ENCODE results near the gene SLC35E1.

Gene SLC35E1

DNA sequence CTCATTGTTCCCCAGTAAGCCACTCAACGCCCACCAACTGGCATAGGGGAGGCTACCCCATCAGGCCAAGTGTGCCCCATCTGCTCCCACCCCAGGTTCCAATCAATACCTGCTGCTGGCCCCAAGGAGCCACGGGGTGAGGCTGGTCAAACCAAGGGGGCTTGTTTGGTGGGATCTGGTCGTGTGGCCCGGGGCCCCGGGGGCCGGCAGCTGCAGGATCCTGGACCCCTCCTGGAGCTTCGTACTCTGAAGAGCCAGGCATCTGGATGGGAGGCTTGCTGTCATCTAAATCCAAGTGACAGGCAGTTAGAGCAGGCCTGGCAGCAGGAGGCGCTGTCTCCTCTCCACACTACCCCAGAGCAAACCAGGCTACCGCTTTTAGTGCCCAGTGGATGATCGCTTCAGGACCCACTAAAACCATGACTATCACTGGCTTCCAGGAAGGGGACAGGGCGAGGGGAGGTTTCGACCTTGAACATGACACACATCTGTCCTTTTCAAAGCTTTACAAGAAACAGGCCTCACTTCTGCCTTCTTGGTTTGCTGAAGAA lies 44.2 kb downstream of the SLC35E1 start:
- DNase-seq (ENCODE audit: low read depth in 1 of 2, low spot score in 1 of 2) = peak in 1 of 2 experiments; percentile 30
- TF ChIP-seq, protein P1, sequence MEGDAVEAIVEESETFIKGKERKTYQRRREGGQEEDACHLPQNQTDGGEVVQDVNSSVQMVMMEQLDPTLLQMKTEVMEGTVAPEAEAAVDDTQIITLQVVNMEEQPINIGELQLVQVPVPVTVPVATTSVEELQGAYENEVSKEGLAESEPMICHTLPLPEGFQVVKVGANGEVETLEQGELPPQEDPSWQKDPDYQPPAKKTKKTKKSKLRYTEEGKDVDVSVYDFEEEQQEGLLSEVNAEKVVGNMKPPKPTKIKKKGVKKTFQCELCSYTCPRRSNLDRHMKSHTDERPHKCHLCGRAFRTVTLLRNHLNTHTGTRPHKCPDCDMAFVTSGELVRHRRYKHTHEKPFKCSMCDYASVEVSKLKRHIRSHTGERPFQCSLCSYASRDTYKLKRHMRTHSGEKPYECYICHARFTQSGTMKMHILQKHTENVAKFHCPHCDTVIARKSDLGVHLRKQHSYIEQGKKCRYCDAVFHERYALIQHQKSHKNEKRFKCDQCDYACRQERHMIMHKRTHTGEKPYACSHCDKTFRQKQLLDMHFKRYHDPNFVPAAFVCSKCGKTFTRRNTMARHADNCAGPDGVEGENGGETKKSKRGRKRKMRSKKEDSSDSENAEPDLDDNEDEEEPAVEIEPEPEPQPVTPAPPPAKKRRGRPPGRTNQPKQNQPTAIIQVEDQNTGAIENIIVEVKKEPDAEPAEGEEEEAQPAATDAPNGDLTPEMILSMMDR (IDR thresholded peaks at IDR 0.05; ENCODE audit: insufficient read depth, low read length) = peak; percentile 55
- TF ChIP-seq, protein P2, sequence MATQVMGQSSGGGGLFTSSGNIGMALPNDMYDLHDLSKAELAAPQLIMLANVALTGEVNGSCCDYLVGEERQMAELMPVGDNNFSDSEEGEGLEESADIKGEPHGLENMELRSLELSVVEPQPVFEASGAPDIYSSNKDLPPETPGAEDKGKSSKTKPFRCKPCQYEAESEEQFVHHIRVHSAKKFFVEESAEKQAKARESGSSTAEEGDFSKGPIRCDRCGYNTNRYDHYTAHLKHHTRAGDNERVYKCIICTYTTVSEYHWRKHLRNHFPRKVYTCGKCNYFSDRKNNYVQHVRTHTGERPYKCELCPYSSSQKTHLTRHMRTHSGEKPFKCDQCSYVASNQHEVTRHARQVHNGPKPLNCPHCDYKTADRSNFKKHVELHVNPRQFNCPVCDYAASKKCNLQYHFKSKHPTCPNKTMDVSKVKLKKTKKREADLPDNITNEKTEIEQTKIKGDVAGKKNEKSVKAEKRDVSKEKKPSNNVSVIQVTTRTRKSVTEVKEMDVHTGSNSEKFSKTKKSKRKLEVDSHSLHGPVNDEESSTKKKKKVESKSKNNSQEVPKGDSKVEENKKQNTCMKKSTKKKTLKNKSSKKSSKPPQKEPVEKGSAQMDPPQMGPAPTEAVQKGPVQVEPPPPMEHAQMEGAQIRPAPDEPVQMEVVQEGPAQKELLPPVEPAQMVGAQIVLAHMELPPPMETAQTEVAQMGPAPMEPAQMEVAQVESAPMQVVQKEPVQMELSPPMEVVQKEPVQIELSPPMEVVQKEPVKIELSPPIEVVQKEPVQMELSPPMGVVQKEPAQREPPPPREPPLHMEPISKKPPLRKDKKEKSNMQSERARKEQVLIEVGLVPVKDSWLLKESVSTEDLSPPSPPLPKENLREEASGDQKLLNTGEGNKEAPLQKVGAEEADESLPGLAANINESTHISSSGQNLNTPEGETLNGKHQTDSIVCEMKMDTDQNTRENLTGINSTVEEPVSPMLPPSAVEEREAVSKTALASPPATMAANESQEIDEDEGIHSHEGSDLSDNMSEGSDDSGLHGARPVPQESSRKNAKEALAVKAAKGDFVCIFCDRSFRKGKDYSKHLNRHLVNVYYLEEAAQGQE (IDR thresholded peaks at IDR 0.05; ENCODE audit: insufficient replicate concordance, low read depth) = no peak
- TF ChIP-seq SPI1 (IDR thresholded peaks at IDR 0.05; ENCODE audit: borderline replicate concordance, low read depth) (no peak), POLR2AphosphoS5 (IDR thresholded peaks at IDR 0.05; ENCODE audit: low read depth) (peak; percentile 39; the same call in 1 of the 2 replicates), GABPA (IDR thresholded peaks at IDR 0.05; ENCODE audit: low read depth) (no peak)
- Histone ChIP-seq H3K27me3 (ENCODE audit: insufficient read depth, poor library complexity, severe bottlenecking) (no peaks in the 10 kb centered on the region), H3K4me3 (replicated peaks; ENCODE audit: insufficient read depth, low read length) (no peak overlapping the region), H3K27ac (replicated peaks) (no peak overlapping the region)

DNA sequence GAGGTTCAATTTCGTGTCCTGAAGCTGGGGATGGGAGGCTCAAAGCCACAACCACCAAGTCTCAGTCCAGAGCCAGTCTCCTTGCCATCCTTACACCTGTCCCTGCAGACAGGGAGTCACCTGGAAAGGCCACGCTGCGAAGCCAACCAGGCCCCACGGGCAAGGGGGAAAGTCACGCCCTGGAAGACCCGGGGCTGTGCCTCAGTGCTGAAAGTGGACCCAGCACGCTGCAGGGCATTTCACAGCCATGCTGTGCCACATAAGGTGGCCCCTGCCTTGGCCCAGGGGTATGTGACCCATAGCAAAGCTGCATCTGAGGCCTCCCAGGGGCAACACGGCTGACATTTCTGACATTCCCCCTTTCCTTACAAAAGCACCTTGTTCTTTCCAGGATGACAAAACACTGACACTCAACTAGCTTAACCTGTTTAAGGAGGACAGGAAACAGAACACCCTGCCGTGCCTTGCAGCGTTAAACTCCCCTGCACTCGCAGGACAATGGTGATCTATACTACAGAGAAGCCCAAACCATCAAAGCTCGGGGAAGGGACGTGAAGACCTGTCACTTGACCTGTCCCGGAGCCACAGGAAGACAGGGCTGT lies 44.8 kb downstream of the SLC35E1 start:
- DNase-seq (ENCODE audit: low read depth in 1 of 2, low spot score in 1 of 2) = no peak
- Histone ChIP-seq H3K27me3 (ENCODE audit: insufficient read depth, poor library complexity, severe bottlenecking) (no peaks in the 10 kb centered on the region), H3K4me3 (replicated peaks; ENCODE audit: insufficient read depth, low read length) (no peak overlapping the region), H3K27ac (replicated peaks) (no peak overlapping the region)
- no peak for TF ChIP-seq POLR2AphosphoS5 (IDR thresholded peaks at IDR 0.05; ENCODE audit: low read depth)
- TF ChIP-seq, protein P2 (IDR thresholded peaks at IDR 0.05; ENCODE audit: insufficient replicate concordance, low read depth) = no peak
- TF ChIP-seq GABPA (IDR thresholded peaks at IDR 0.05; ENCODE audit: low read depth) = no peak
- TF ChIP-seq, protein P1 (IDR thresholded peaks at IDR 0.05; ENCODE audit: insufficient read depth, low read length) = no peak
- no peak for TF ChIP-seq SPI1 (IDR thresholded peaks at IDR 0.05; ENCODE audit: borderline replicate concordance, low read depth)

DNA sequence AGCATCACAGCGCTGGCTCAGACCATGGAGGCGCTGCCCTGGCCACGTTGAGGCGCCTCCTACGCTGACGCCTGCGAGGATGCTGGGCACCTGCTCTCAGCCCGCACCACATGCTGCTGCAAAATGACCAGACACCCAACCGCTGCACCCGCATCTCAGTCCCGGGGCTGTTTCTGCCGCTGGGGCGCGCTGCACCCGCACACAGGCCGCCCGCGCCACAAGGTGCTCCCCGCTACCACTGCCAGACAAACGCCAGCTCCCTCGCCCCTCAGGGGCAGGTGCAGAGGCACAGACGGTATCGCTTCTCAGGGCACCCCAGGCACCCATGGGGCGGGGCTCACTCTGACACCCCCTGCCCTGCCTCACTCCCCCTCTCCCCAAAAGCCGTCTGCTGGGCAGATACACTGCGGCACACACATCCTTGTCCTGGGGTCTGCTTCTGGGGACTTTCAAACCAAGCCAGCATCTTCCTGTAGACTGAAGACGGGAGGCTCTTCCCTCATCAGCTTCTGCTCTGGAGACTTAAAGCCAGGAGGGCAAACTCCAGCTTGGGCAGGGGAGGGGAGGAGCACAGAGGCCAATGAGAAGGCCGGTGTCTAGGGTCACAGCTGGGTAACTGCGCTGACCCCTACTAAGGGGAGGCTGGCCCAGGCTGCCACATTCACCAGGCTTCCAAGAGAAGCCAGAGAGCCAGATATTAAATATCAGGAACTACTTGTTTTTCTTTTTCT lies 46.3 kb downstream of the SLC35E1 start:
- no peak for DNase-seq (ENCODE audit: low read depth in 1 of 2, low spot score in 1 of 2)
- no peak for TF ChIP-seq GABPA (IDR thresholded peaks at IDR 0.05; ENCODE audit: low read depth)
- TF ChIP-seq, protein P1 (IDR thresholded peaks at IDR 0.05; ENCODE audit: insufficient read depth, low read length) = no peak
- no peaks in the 10 kb centered on the region for H3K27me3 ChIP-seq (ENCODE audit: insufficient read depth, poor library complexity, severe bottlenecking)
- H3K4me3 ChIP-seq (replicated peaks; ENCODE audit: insufficient read depth, low read length) = no peak overlapping the region
- H3K27ac ChIP-seq (replicated peaks) = no peak overlapping the region
